ENCODE results near the gene SIGLEC1. TPM values are rescaled to one million over a fixed set of nuclear protein-coding genes. Genes with fewer than 3 reads are reported as not detected.

Gene SIGLEC1
- total RNA-seq = 0.15 TPM in 2 replicates
- 0.07 TPM for total RNA-seq (2013)
- 0.06 and 0.13 TPM in 2 replicates for polyA plus RNA-seq
- 0.14 TPM in 1 of 2 replicates, not detected in the other for polyA minus RNA-seq

DNA sequence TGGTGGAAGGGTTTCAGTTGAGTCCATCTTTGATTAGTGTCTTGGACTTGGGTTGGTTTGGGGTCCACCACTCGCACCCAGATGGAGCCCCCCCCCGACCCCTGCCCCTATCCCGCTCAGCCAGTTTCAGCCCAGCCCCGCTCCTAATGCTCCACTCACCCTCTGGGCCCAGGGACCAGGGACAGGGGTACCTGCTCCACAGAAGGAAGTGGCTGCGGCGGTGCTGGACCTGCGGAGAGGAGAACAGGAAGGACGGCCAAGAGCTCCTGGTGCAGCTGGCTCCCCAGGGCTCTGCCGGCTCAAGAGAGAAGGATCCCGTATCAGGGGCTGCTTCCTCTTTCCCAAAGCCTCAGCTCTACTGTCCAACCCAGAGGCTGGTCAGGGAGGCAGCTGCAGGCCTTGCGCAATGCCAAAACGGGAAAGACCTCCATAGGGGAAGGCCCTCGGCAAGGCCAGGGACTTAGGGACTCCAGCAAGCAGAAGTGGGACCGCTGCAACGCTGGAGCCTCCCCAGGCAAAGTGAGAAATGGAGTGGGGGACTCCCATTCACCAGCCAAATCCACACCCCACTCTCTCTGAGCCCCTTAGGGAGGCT is at the start of gene SIGLEC1:
Gene SIGLEC1 (minus strand): TSS at position 322 of the 595 bp plus-strand sequence. CDS start 5,472 bp downstream, outside the sequence.
- no peak for ATAC-seq (ENCODE audit: low read depth)
- Histone ChIP-seq H3K4me3 (ENCODE audit: control extremely low read depth in 1 of 5, extremely low read depth in 1 of 5, insufficient read depth in 1 of 5, low read depth in 2 of 5, low read length in 4 of 5) (no peak within 1 kb of the TSS), H3K79me2 (ENCODE audit: control insufficient read depth, insufficient read depth, low read length) (no peaks in the 10 kb centered on the region), H4K20me1 (ENCODE audit: control insufficient read depth, insufficient read depth, low read length, poor library complexity, severe bottlenecking) (no peaks in the 10 kb centered on the region), H3K27ac (ENCODE audit: low read length in 2 of 2) (no peak within 1 kb of the TSS), H3K36me3 (replicated peaks in 1 of 2; ENCODE audit: control extremely low read depth in 1 of 2, control insufficient read depth in 1 of 2, extremely low read depth in 1 of 2, insufficient read depth in 2 of 2, low read length in 1 of 2) (no peaks in the 10 kb centered on the region), H2AFZ (ENCODE audit: insufficient read depth, low read depth, low read length, poor library complexity, severe bottlenecking) (no peak within 1 kb of the TSS), H3K9ac (ENCODE audit: low read length) (no peak within 1 kb of the TSS), H3K4me2 (replicated peaks; ENCODE audit: low read depth, low read length, poor library complexity, severe bottlenecking) (no peak within 1 kb of the TSS), H3K27me3 (replicated peaks in 1 of 4; ENCODE audit: control extremely low read depth in 1 of 4, control insufficient read depth in 3 of 4, insufficient read depth in 4 of 4, low read length in 3 of 4) (peaks cover 0 to 17% (median 0%) of the 10 kb centered on the region in 4 experiments), H3K4me1 (ENCODE audit: control insufficient read depth in 2 of 2, insufficient read depth in 2 of 2, low read length in 2 of 2) (no peaks in the 10 kb centered on the region), H3K9me3 (ENCODE audit: control extremely low read depth in 1 of 3, control insufficient read depth in 2 of 3, insufficient read depth in 1 of 3, low read length in 2 of 3) (no peaks in the 10 kb centered on the region)
- Mint-ChIP-seq H3K27ac (no peak within 1 kb of the TSS), H3K4me3 (no peak within 1 kb of the TSS), H3K27me3 (peaks cover 20% of the 10 kb centered on the region), H3K9me3 (ENCODE audit: insufficient read depth) (no peaks in the 10 kb centered on the region), H3K4me1 (no peaks in the 10 kb centered on the region)
- WGBS (ENCODE audit: insufficient coverage) = 50% methylated on average over 13 of the region's 15 CpGs
- CTCF ChIA-PET = no interaction called here
- DNase-seq = no peak
- TF ChIP-seq, protein P1, sequence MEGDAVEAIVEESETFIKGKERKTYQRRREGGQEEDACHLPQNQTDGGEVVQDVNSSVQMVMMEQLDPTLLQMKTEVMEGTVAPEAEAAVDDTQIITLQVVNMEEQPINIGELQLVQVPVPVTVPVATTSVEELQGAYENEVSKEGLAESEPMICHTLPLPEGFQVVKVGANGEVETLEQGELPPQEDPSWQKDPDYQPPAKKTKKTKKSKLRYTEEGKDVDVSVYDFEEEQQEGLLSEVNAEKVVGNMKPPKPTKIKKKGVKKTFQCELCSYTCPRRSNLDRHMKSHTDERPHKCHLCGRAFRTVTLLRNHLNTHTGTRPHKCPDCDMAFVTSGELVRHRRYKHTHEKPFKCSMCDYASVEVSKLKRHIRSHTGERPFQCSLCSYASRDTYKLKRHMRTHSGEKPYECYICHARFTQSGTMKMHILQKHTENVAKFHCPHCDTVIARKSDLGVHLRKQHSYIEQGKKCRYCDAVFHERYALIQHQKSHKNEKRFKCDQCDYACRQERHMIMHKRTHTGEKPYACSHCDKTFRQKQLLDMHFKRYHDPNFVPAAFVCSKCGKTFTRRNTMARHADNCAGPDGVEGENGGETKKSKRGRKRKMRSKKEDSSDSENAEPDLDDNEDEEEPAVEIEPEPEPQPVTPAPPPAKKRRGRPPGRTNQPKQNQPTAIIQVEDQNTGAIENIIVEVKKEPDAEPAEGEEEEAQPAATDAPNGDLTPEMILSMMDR (IDR thresholded peaks at IDR 0.05) = no peak
- no peak for TF ChIP-seq EZH2 (IDR thresholded peaks at IDR 0.05; ENCODE audit: borderline replicate concordance, insufficient read depth, low read depth, low read length, poor library complexity, severe bottlenecking)
- intact Hi-C loops (cut with micrococcal nuclease) = no loop called here
- POLR2A ChIA-PET = no interaction called here

DNA sequence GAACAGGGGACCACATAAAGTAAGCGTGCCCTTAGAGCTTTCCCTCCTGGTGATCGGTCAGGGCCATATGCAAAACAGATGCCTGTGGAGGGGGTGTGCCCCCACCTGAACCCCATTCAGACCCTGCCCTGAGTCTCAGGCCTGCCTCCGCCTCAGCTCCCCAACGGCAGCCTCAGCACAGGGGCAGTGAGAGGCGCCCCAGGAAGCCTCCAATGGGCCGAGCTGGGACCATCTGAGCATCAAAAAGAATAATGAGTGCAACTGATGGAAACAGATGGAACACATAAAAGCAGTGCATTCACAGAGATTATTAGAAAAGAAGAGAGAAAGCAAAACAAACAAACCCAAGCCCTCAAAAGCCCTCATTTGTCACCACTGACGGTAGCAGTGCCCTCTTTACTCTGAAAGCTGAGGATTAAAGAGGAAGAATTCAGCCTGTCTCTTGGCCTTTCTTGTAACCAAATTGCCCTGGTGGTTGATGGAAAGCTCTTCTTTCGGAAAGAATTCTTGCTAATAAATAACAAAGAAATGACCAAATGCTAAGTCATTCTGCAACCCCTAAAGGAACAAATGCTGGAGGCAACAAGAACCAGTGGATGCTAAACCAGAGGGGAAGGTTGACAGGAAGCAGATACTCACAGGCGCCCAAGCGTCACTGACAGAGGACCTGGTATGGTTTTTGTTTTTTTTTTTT is 48.4 kb upstream of the SIGLEC1 start:
- Histone ChIP-seq H2AFZ (ENCODE audit: insufficient read depth, low read depth, low read length, poor library complexity, severe bottlenecking) (no peak overlapping the region), H3K27ac (ENCODE audit: low read length in 2 of 2) (no peak overlapping the region), H3K36me3 (replicated peaks in 1 of 2; ENCODE audit: control extremely low read depth in 1 of 2, control insufficient read depth in 1 of 2, extremely low read depth in 1 of 2, insufficient read depth in 2 of 2, low read length in 1 of 2) (peaks cover 0 to 8% of the 10 kb centered on the region in 2 experiments), H3K9me3 (ENCODE audit: control extremely low read depth in 1 of 3, control insufficient read depth in 2 of 3, insufficient read depth in 1 of 3, low read length in 2 of 3) (peaks cover 0 to 4% (median 0%) of the 10 kb centered on the region in 3 donors), H4K20me1 (ENCODE audit: control insufficient read depth, insufficient read depth, low read length, poor library complexity, severe bottlenecking) (no peaks in the 10 kb centered on the region), H3K4me3 (ENCODE audit: control extremely low read depth in 1 of 5, extremely low read depth in 1 of 5, insufficient read depth in 1 of 5, low read depth in 2 of 5, low read length in 4 of 5) (no peak overlapping the region), H3K9ac (ENCODE audit: low read length) (no peak overlapping the region), H3K79me2 (ENCODE audit: control insufficient read depth, insufficient read depth, low read length) (peaks cover 16% of the 10 kb centered on the region), H3K4me1 (ENCODE audit: control insufficient read depth in 2 of 2, insufficient read depth in 2 of 2, low read length in 2 of 2) (peaks cover 5 to 12% of the 10 kb centered on the region in 2 donors), H3K27me3 (replicated peaks in 1 of 4; ENCODE audit: control extremely low read depth in 1 of 4, control insufficient read depth in 3 of 4, insufficient read depth in 4 of 4, low read length in 3 of 4) (no peaks in the 10 kb centered on the region), H3K4me2 (replicated peaks; ENCODE audit: low read depth, low read length, poor library complexity, severe bottlenecking) (no peak overlapping the region)
- no peak for DNase-seq
- Mint-ChIP-seq H3K27ac (no peak overlapping the region), H3K27me3 (no peaks in the 10 kb centered on the region), H3K9me3 (ENCODE audit: insufficient read depth) (no peaks in the 10 kb centered on the region), H3K4me3 (no peak overlapping the region), H3K4me1 (peaks cover 17% of the 10 kb centered on the region)
- no peak for ATAC-seq (ENCODE audit: low read depth)
- 88% methylated on average over 4 of the region's 10 CpGs for WGBS (ENCODE audit: insufficient coverage)
- ChIA-PET POLR2A (no interaction called here), CTCF (interaction anchor here (0.6 to 0.7 kb wide), 3 partner anchors 311 to 1257 kb away, joined by 3 to 4 read pairs (median 3); no protein-coding TSS in a partner anchor)
- TF ChIP-seq, protein P1 (IDR thresholded peaks at IDR 0.05) = no peak
- TF ChIP-seq EZH2 (IDR thresholded peaks at IDR 0.05; ENCODE audit: borderline replicate concordance, insufficient read depth, low read depth, low read length, poor library complexity, severe bottlenecking) = no peak
- intact Hi-C loops (cut with micrococcal nuclease) = no loop called here

All from B cell (primary cell).